Loucy (cell line): ENCODE measurements around the gene SHROOM3.

Source experiments
- H2AFZ ChIP-seq: fragments of 200-600 bp; sonication (generic); 2 replicates; pipeline ENCODE4 v1.6.0; 2016; ENCODE audit warnings: antibody characterized with exemption, mild to moderate bottlenecking, low read length, moderate library complexity
- H3F3A ChIP-seq: fragments of 200-600 bp; 2 replicates; pipeline ENCODE4 v1.6.0; 2016; ENCODE audit warnings: antibody characterized with exemption, low read depth, mild to moderate bottlenecking
- H3K27me3 ChIP-seq: fragments of 200-600 bp; sonication (generic); 2 replicates; pipeline ENCODE4 v1.6.1; 2014; ENCODE audit warnings: low read length, mild to moderate bottlenecking; ENCODE audit not compliant: insufficient read depth, poor library complexity, severe bottlenecking
- H3K36me3 ChIP-seq: fragments of 200-600 bp; sonication (generic); 2 replicates; pipeline ENCODE4 v1.6.1; 2016; ENCODE audit warnings: low read length; ENCODE audit not compliant: insufficient read depth
- H3K4me1 ChIP-seq: fragments of 200-600 bp; sonication (generic); 2 replicates; pipeline ENCODE4 v1.5.1; 2014; ENCODE audit warnings: low read length, mild to moderate bottlenecking; ENCODE audit not compliant: insufficient read depth, poor library complexity, severe bottlenecking
- H3K4me2 ChIP-seq: fragments of 200-600 bp; sonication (generic); 2 replicates; pipeline ENCODE4 v1.6.0; 2014; ENCODE audit warnings: antibody characterized with exemption, low read length, low read depth, mild to moderate bottlenecking; ENCODE audit not compliant: poor library complexity, severe bottlenecking
- H3K4me3 ChIP-seq: fragments of 200-600 bp; sonication (generic); 2 replicates; pipeline ENCODE4 v1.5.1; 2014; ENCODE audit warnings: low read length, mild to moderate bottlenecking, mixed read lengths; ENCODE audit not compliant: poor library complexity, severe bottlenecking
- H3K79me2 ChIP-seq: fragments of 200-600 bp; sonication (generic); 2 replicates; pipeline ENCODE4 v1.6.1; 2014; ENCODE audit warnings: low read length; ENCODE audit not compliant: insufficient read depth
- H3K9ac ChIP-seq: fragments of 200-600 bp; sonication (generic); 2 replicates; pipeline ENCODE4 v1.6.0; 2014; ENCODE audit warnings: mild to moderate bottlenecking, low read depth, low read length, moderate library complexity; ENCODE audit not compliant: poor library complexity, severe bottlenecking
- H3K9me2 ChIP-seq: fragments of 200-600 bp; sonication (generic); replicated peaks from 2 replicates; pipeline ENCODE4 v1.6.1; 2016; ENCODE audit warnings: low read depth, low read length, mixed read lengths
- H3K9me3 ChIP-seq: fragments of 200-600 bp; sonication (generic); 2 replicates; pipeline ENCODE4 v1.6.1; 2014; ENCODE audit warnings: mild to moderate bottlenecking, antibody characterized with exemption, low read length, low read depth; ENCODE audit not compliant: insufficient read depth
- H4K20me1 ChIP-seq: fragments of 200-600 bp; sonication (generic); 2 replicates; pipeline ENCODE4 v1.6.0; 2014; ENCODE audit warnings: antibody characterized with exemption, low read length, mild to moderate bottlenecking; ENCODE audit not compliant: insufficient read depth, poor library complexity, severe bottlenecking
- CTCF ChIP-seq: fragments of 200-600 bp; sonication (generic); conservative IDR thresholded peaks from 2 replicates; pipeline ENCODE4 v1.5.1; 2014; ENCODE audit warnings: mild to moderate bottlenecking, antibody characterized with exemption, low read length
- EZH2phosphoT487 ChIP-seq: fragments of 200-600 bp; IDR thresholded peaks from 2 replicates; pipeline ENCODE4 v1.6.1; 2018; ENCODE audit warnings: antibody characterized with exemption, mild to moderate bottlenecking, moderate library complexity, borderline replicate concordance

The SHROOM3 gene

DNA sequence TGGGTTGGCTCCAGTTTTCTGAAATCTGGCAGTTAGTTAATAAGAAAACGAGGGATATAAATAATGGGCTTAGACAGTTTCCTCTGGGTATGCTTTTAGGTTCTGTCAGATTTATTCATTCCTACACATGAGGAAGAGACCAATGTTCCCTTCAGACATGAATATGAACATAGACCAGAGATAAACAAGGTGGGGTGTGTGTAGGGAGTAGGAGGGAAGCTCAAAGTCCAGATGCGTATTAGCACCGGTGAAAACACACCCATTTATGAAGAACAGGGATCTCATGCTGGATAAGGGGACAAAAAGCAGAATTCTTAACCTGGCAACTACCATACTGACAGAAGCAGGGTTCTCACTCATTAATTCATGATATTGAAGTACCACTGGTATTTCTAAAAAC lies 240.0 kb downstream of the SHROOM3 start:
- Histone ChIP-seq H3K4me2 (no peak overlapping the region), H3K79me2 (no peaks in the 10 kb centered on the region), H3K36me3 (no peaks in the 10 kb centered on the region), H3K4me3 (no peak overlapping the region), H3K4me1 (no peaks in the 10 kb centered on the region), H3F3A (no peaks in the 10 kb centered on the region), H4K20me1 (no peaks in the 10 kb centered on the region), H3K9me2 (no peaks in the 10 kb centered on the region), H3K9me3 (no peaks in the 10 kb centered on the region), H2AFZ (no peak overlapping the region), H3K27me3 (no peaks in the 10 kb centered on the region), H3K9ac (no peak overlapping the region)
- TF ChIP-seq CTCF (no peak), EZH2phosphoT487 (no peak)

GRCh38 chr4:76677571-76678326 lies 242.7 kb downstream of the SHROOM3 start:
- H3K4me1 ChIP-seq, result peaks cover 7% of the 10 kb centered on the region
- no peaks in the 10 kb centered on the region for H3K36me3 ChIP-seq
- H3K4me2 ChIP-seq, result no peak overlapping the region
- no peaks in the 10 kb centered on the region for H3K9me2 ChIP-seq
- H3K27me3 ChIP-seq, result no peaks in the 10 kb centered on the region
- H4K20me1 ChIP-seq, result no peaks in the 10 kb centered on the region
- no peak for TF ChIP-seq EZH2phosphoT487
- no peak for TF ChIP-seq CTCF
- H3K9ac ChIP-seq, result no peak overlapping the region
- H3F3A ChIP-seq, result no peaks in the 10 kb centered on the region
- H3K4me3 ChIP-seq, result no peak overlapping the region
- H3K9me3 ChIP-seq, result no peaks in the 10 kb centered on the region
- no peaks in the 10 kb centered on the region for H3K79me2 ChIP-seq
- peak overlapping the region; percentile 39; the same call in 1 of the 2 replicates for H2AFZ ChIP-seq

GRCh38 chr4:76679691-76680090 lies 244.7 kb downstream of the SHROOM3 start:
- H2AFZ ChIP-seq, result no peak overlapping the region
- H3K9me2 ChIP-seq, result no peaks in the 10 kb centered on the region
- no peak for TF ChIP-seq CTCF
- TF ChIP-seq EZH2phosphoT487, result no peak
- H3K27me3 ChIP-seq, result no peaks in the 10 kb centered on the region
- H3K9me3 ChIP-seq, result no peaks in the 10 kb centered on the region
- no peaks in the 10 kb centered on the region for H3K79me2 ChIP-seq
- peaks cover 7% of the 10 kb centered on the region for H3K4me1 ChIP-seq
- H3K4me2 ChIP-seq, result no peak overlapping the region
- no peak overlapping the region for H3K9ac ChIP-seq
- no peaks in the 10 kb centered on the region for H4K20me1 ChIP-seq
- no peak overlapping the region for H3K4me3 ChIP-seq
- H3F3A ChIP-seq, result no peaks in the 10 kb centered on the region
- H3K36me3 ChIP-seq, result no peaks in the 10 kb centered on the region
